HG02642 (cell line): ENCODE measurements around the gene ATP13A3.

Experiments used
- ATAC-seq: cut with Tn5 transposase; IDR thresholded peaks from one replicate; pipeline ENCODE4 v1.9.1; 2021; ENCODE audit warnings: mild to moderate bottlenecking; ENCODE audit not compliant: unreplicated experiment, poor library complexity

Gene ATP13A3

GRCh38 chr3:194397757-194398312 is 89.0 kb downstream of the ATP13A3 start:
- ATAC-seq: no peak

GRCh38 chr3:194396859-194397756 is 89.7 kb downstream of the ATP13A3 start:
- ATAC-seq: no peak

GRCh38 chr3:194396539-194396858 is 90.3 kb downstream of the ATP13A3 start:
- ATAC-seq: no peak

GRCh38 chr3:194395778-194396538 is 90.8 kb downstream of the ATP13A3 start:
- no peak for ATAC-seq

GRCh38 chr3:194395212-194395611 is 91.6 kb downstream of the ATP13A3 start:
- no peak for ATAC-seq

GRCh38 chr3:194392576-194392975 is 94.2 kb downstream of the ATP13A3 start:
- ATAC-seq: no peak

GRCh38 chr3:194390835-194391234 is 96.0 kb downstream of the ATP13A3 start:
- ATAC-seq: no peak

GRCh38 chr3:194389269-194389668 is 97.5 kb downstream of the ATP13A3 start:
- ATAC-seq: no peak

GRCh38 chr3:194387926-194388418 is 98.8 kb downstream of the ATP13A3 start:
- ATAC-seq: no peak

- no peak for ATAC-seq
Observed at GRCh38 chr3:194387276-194387675, 99.5 kb downstream of the ATP13A3 start.

- ATAC-seq: no peak
Observed at GRCh38 chr3:194386648-194387047, 100.2 kb downstream of the ATP13A3 start.

- ATAC-seq: no peak
Observed at GRCh38 chr3:194386066-194386465, 100.7 kb downstream of the ATP13A3 start.

GRCh38 chr3:194384569-194385001 is 102.2 kb downstream of the ATP13A3 start:
- no peak for ATAC-seq

- no peak for ATAC-seq
Observed at GRCh38 chr3:194384156-194384555, 102.6 kb downstream of the ATP13A3 start.

GRCh38 chr3:194383276-194383940 is 103.4 kb downstream of the ATP13A3 start:
- no peak for ATAC-seq

- ATAC-seq: no peak
Observed at GRCh38 chr3:194382892-194383223, 103.9 kb downstream of the ATP13A3 start.

GRCh38 chr3:194382196-194382891 is 104.5 kb downstream of the ATP13A3 start:
- ATAC-seq: no peak

GRCh38 chr3:194381460-194381875 is 105.3 kb downstream of the ATP13A3 start:
- no peak for ATAC-seq

- no peak for ATAC-seq
Observed at GRCh38 chr3:194380326-194380725, 106.5 kb downstream of the ATP13A3 start.

GRCh38 chr3:194379651-194380050 is 107.2 kb downstream of the ATP13A3 start:
- no peak for ATAC-seq
